NOMO-1 treated with dmso at 0.1 percent for 144 hours (cell line): ENCODE measurements around the gene EMC7.
"Not testable (repeated sequence)": the region's sequence is repeated elsewhere in the genome, so short reads cannot be mapped to it uniquely, and the experiment has no call there.

Experiments used
- DNase-seq: peaks from one replicate; lab custom pipeline; 2025; ENCODE audit not compliant: unreplicated experiment; lab: John Stamatoyannopoulos, UW

The EMC7 gene

DNA sequence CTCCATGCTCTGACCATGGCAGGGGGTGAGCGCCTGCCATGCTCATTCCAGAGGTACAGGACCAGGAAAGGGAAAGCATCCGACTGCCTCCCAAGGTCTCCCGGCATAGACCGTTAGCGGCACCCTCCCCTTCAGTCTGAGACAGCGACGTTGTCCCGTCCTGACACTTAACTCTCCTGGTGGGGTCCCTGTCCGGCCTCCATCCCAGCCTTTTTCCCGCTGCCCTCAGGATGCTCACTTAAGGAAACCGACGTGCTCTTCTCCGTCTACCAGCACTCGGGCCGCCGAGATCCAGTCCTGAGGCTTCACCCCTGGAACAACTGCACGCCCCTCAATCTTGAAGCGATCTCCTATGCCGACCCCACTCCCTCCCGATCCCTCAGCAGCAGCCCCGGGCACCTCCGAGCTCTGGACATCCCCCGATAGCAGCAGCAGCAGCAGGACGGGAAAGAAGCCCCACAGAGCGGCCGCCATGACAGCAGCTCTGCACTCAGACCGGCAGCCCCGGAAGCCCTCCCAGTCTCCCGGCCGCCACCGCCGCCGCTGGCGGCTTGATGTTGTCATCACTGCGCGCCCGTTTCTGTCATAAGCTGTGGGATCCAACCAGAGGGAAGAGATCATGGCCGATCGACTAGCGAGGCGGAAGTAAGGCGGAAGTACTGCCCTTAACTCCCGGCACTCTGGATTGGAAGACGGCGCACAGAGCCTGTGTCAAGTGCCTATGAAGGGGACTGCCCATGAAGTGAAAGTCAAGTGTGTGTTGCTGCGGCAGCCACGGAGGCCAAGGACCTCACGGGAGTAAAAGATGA, at the start of gene EMC7, which contains the start of gene PGBD4:
Gene EMC7 (minus strand): TSS at position 497 of the 809 bp plus-strand sequence. CDS start 23 bp downstream, at position 474.
Gene PGBD4 (plus strand): TSS at position 718 of the 809 bp plus-strand sequence. CDS start 449 bp downstream, outside the sequence.
- DNase-seq, result peak; percentile 98

DNA sequence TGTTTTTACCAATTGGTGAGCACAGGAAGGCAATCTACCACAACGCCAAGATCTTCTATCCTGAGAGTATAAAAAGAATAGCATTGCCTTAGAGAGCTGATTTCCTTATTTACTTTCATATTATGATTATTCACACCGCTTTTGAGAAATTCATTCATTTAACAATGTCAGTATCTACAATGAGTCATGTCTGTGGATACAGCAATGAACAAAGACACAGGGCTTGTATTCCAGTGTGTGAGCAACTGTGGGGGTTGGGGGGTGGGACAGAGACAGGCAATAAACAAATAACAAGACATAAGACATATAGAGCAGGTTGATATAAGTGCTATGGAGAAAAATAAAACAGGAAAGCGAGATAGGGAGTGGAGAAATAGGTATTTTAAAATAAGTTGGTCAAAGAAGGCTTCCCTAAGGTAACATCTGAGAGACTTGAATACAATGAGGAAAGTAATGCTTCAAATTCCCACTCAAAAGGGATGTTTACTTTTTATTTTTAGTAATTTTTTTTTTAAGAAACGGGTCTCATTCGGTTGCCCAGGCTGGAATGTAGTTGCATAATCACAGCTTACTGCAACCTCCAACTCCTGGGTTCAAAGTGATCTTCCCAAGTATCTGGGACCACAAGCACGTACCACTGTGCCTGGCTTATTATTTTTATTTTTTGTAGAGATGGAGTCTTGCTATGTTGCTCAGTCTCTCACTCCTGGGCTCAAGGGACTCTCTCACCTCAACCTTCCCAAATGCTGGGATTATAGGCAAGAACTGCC, 45.9 kb upstream of the EMC7 start:
- DNase-seq, result no peak

DNA sequence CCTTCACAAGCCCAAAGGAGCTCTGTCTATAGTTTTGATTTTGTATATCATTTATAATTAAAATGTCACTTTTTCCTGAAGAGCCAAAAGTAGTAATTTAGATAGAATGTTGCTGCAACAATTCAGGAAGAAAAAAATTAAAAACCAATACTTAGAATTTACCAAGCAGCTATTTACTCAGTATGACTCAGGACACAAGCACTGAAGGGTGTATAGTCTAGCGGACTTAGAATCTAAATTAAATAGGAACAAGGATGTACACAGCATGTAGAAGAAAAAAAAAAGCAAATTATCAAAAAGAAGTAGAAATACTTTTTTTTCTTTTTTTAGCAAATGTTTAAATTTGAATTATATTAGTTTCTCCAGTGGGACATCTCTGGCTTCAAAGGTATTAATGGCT, 31.8 kb upstream of the EMC7 start:
- no peak for DNase-seq

DNA sequence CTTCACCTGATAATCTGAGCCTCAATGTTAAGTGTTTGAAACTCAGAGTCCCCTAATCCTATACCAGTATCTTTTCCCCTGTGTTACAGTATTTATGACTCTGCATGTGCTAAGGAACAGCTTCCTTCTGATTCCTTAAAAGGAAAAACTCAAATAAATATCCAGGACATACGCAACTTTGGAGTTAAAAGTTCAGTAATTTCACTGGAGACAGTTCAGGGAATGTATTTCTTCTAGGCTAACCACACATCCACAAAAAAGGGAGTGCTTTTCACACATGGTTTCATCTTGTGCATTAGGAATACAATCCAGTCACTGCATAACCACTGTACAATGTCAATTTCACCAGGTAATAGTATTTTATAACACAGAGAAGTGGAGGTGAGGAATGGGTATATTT, 31.2 kb upstream of the EMC7 start:
- DNase-seq, result no peak

DNA sequence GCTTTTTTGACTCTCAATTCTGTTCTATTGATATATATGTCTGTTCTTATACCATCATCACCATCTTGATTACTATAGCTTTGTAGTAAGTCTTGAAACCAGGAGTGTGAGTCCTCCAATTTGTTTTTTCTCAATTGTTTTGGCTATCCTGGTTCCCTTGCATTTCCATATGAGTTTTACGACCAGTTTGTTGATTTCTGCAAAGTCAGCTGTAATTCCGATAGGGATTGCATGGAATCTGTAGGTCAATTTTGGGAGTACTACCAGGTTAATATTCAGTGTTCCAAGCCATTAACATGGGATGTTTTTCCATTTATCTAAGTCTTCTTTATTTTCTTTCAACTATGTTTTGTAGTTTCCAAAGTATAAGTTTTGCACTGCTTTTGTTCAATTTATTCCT, 27.2 kb upstream of the EMC7 start:
- no peak for DNase-seq

DNA sequence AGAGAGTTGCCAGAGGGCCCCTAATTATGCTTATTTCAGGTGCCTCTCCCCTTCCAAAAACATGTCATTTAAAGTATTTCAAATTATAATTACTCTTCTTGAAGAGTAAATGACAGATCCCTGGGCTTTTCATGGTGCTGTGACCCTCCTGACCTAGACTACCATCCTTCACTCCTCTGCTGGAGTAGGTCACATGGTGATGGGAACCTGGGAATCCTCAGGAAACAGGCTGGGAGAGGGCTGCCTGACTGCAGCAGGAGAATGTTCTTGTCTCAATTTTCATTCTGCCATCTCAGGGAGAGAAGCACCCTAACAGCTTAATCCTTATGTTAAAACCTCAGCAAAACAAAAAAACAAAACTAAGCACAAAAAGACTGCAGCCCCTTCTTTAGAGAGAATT, 24.9 kb upstream of the EMC7 start:
- no peak for DNase-seq

DNA sequence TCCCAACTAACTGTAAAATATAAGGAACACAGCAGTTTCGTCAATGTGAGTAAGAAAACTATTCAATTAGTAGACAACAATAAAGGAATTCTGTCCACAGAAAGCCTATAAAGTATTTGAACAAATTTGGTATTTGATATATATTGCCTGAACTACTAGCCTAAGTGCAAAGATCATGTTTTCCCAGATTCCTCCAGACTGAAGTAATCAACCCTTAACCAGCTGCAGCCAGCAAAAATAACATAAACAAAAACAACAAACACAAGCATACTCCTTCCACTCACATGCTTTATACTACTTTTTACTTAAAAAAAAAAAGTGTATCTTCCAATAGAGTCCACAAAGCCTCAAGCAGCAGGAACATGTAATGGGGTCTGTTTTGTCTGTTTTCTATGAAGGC, 24.3 kb upstream of the EMC7 start:
- no peak for DNase-seq

DNA sequence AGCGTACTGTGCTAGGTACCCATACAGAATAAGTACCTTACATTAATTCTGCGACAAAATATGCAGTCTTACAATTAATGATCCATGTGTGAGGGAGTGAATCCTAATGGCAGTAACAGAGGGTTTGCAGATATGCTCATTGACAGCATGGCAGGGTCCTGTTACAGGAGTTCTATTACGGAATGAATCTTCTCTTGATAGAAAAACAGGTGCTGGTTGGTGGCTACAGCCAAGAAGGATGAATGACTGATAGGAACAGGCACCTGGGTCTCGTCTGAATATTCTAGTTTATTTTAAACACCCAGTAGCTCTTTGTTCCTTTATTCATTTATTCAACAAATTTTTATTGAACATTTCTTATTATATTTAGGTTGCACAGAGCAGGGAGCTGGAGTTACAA, 23.0 kb upstream of the EMC7 start:
- no peak for DNase-seq

DNA sequence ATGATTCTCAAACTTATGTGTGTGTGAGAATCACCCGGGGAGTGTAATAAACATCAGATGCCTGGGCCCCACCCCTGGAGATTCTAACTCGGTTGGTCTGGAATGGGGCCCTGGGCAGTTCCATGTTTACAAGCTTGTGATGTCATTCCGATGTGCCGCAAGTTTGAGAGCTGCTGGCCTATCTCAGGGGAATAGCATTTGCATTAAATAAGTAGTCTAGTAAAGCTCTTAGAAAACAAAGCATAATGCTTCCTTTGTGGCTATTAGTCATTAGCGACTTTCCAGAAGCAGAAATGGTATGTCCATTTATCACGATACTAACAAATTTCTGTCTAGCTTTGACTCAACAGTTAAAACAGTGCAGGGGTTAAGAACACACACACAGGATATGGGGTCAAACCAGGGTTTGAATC, 21.1 kb upstream of the EMC7 start:
- no peak for DNase-seq

DNA sequence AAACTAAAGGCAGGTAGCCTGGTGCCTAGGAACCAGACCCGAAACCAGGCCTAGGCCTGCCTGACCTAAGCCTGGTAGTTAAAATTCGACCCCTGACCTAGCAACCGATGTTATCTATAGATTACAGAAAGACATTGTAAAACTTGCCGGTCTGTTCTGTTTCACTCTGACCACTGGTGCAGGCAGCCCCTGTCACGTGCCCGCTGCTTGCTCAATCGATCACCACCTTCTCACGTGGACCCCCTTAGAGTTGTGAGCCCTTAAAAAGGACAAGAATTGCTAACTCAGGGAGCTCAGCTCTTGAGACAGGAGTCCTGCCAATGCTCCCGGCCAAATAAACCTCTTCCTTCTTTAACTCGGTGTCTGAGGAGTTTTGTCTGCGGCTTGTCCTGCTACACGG, 20.1 kb upstream of the EMC7 start:
- DNase-seq, result not testable (repeated sequence)

DNA sequence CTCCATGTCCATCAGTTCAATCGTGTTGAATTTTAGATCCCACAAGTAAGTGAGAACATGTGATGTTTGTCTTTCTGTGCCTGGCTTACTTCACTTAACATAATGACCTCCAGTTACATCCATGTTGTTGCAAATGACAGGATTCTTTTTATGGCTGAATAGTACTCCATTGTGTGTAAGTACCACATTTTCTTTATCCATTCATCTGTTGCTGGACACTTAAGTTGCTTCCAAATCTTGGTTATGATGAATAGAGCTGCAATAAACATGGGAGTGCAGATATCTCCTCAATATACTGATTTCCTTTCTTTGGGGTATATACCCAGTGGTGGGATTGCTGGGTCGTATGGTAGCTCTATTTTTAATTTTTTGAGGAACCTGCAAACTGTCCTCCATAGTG, 18.8 kb upstream of the EMC7 start:
- not testable (repeated sequence) for DNase-seq

DNA sequence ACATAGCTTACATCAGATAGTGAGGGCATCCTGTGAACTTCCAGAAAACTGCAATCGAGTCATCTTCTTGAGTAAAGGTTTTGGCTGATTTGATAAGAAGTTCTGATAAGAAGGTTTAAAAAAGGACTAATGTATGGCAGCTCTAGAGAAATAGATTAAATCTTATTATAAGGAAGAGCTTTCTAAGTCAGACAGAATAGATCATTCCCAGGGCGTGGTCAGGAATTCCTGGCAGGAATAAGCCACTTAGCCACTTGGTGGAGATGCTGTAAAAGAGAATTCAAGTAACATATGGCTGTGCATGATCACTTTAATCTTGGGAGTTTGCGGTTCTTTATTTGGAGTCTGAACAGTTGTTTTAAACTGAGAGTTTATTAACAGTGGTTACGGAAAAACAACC, 17.6 kb upstream of the EMC7 start:
- DNase-seq, result no peak

DNA sequence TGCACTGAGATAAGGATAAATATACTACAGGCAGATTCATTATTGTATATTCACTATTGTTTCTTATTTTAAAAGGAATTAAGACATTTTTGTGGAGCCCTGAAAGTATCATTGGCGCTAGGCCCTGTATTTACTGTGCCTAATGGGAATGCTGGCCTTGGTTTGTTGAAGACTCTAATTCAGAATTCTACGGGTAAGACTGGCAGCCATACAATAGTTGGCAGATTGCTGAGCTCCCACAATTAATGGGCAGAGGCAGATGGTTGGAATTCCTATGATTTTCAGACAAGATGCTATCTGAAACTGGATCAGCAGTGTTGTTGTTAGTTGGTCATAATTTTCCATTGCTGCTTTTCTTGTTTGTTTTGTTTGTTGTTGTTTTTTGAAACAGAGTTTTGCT, 15.0 kb upstream of the EMC7 start:
- no peak for DNase-seq

DNA sequence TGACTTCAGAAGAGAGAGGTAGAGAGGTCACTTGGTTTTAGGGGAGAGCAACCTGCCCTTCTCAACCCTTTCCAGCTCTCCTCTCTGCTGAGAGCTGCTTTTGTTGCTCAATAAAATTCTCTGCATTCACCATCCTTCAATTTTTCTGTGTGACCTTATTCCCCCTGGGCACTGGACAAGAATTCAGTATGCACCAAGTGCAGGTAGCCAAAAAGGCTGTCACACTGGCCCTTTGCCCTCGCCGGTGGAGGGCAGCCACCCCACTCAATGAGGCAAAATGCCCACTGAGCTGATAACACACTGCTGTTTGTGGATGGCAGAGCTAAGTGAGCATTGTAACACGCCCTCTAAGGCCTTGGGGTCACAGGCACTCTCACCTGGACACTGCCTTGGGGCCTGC, 13.1 kb upstream of the EMC7 start:
- DNase-seq, result no peak

DNA sequence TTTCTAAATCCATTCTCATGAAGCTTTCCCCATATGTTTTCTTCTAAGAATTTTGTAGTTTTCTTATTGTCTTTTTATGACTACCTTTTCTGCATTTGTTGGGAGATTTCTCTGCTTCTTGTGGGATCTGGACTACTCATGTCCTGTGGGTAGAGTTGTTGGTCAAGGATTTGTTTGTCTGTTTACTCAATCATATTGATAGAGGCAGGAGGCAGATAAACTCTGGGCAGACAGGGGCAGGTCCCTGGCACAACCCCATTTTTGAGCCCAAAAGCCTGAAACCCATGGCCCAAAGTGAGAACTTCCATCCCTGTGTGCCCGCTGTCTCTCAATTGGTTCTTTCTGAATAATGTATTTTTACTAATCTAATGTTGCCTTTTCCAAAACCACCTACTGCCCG, 12.6 kb upstream of the EMC7 start:
- no peak for DNase-seq

DNA sequence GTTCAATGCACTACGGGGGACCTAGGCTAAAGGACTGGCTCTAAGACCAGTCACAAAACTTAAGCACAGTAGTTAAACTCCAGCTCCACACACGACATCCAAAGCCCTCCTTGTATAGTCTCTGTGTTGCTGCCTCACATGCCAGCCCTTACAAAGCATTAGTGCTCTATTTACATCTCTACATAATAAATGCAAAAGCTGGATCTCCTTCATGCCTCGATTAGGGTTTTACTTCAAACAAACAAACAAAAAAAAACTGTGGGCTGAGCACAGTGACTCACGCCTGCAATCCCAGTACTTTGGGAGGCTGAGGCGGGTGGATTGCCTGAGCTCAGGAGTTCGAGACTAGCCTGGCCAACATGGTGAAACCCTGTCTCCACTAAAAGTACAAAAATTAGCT, 9.8 kb upstream of the EMC7 start:
- no peak for DNase-seq

DNA sequence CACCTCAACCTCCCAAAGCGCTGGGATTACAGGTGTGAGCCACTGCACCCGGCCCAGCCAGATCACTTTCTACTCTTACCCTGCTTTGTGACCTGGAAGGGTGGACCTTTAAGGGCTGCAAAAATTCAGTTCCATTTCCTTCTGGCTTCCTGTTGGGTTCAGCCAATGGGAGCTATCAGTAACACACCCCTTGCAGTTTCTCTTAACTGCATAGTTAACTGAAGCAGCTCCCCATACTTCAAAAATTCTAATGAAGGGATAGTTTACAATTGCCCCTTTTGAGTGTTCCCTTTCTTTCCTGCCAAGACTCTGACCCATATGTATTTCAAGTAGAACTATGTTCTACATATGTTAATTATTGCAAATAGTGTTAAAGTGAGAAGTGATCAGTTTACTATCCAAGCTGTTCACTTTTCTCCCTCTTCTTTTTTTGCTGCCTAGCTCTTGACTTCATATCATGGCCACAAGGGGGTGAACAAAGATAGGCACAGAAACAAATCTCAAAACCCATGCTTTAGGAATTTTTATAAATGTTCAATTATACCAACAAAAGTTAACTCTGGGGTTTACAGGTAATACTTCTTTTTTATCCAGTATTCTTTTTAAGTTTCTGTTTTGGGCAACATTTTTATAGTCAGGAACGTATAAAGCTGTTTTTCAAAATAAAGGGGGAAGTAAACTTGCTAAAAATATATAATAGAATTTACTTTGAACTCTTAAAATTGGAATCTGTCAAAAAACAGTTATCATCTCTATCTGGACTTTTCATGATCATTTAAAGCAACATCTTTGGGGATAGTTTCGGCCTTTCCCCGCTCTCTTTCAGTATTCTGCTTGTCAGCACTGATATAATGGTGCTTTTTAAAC, 8.4 kb upstream of the EMC7 start:
- peak; percentile 4 for DNase-seq

DNA sequence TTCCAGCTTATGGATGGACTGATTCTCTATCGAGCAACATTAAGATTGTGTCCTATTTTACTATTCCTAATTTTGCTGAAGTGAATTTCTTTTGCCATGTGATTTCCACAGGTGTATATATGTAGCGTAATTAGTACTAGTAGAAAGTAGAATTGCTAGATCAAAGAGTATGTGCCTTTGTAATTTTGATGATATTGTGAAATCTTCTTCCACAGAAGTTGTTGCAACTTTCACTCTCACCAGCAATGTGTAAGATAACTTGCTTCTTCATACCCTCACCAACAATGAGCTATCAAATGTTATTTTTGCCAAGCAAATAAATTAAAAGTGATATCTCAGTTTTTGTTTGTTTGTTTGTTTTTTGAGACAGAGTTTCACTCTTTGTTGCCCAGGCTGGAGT, 5.7 kb upstream of the EMC7 start:
- no peak for DNase-seq

DNA sequence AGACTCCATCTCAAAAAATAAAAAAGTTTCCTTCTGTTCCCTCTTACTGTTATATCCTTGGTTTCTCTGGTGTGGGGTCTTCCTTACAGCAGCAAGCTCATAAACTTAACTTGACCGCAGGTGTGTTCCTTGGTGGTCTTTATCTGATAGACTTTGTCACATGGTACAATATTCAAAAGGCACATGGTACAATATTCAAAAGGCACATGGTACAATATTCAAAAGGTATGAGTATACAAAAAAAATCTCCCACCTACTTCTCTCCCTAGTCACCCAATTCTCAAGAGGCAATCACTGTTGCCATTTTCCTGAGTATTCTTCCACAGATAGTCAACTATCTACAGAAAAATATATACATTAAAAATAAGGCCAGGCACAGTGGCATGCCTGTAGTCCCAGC, 4.8 kb upstream of the EMC7 start:
- DNase-seq, result no peak

DNA sequence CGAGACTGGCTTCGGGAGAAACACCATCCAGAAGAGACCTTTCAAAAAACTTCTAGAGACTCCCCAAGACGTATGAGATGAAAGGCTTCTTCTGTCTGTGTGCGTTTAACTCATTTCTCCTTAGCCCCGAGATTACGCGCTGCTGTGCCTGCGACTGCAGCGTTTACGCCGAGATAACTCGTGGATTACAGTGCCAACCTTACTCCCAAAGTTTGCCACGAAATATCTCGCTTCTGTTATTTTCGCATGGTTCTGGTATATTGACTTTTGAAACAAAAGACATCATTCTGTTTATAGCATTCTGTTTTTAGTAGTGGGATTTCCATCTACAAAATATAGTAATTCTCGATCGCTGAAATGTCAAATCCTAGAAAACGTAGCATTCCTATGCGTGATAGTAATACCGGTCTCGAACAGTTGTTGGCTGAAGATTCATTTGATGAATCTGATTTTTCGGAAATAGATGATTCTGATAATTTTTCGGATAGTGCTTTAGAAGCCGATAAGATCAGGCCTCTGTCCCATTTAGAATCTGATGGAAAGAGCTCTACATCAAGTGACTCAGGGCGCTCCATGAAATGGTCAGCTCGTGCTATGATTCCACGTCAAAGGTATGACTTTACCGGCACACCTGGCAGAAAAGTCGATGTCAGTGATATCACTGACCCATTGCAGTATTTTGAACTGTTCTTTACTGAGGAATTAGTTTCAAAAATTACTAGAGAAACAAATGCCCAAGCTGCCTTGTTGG, 688 bp upstream of the EMC7 start:
- no peak for DNase-seq

DNA sequence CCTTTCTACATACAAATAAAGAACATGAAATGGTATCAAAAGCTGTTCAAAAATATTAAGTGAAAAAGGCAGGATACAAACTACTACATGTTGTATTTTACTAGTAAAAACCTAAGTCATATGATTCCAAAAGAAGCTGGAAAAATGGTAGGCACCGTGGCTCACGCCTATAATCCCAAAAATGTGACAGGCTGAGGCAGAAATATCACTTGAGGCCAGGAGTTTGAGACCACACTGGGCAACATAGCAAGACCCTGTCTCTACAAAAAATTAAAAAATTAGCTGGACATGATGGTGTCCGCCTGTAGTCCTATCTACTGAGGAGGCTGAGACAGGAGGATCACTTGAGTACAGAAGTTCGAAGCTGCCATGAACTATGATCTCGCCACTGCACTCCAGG, 1.7 kb downstream of the EMC7 start:
- no peak for DNase-seq
